Psoas muscle (tissue), 8 donors: ENCODE data around the gene ASCC2. TPM values are rescaled to one million over a fixed set of nuclear protein-coding genes. Genes with fewer than 3 reads are reported as not detected.

Source experiments
- ATAC-seq, 4 donors: fragments of 200-7000 bp; cut with Tn5 transposase; one replicate each; pipeline ENCODE4 v1.9.1; 2020; ENCODE audit warnings: moderate library complexity in 3 of 4, mild to moderate bottlenecking in 2 of 4
- DNase-seq, 2 donors: peaks; one replicate each; pipeline ENCODE4 v3.0.0-alpha.2; 2020
- H3K27ac ChIP-seq: fragments of 200-600 bp; one replicate; pipeline ENCODE4 v1.8.0; 2022
- H3K27me3 ChIP-seq, 3 donors: fragments of 200-600 bp in 1 of 3; one replicate each; pipeline versions ENCODE4 v1.6.1 to v1.8.0; 2013 to 2022; ENCODE audit warnings: low read length in 2 of 3, mild to moderate bottlenecking in 2 of 3, moderate library complexity in 1 of 3; ENCODE audit not compliant: insufficient read depth in 3 of 3
- H3K36me3 ChIP-seq, 2 donors: fragments of 200-600 bp in 1 of 2; one replicate each; pipeline versions ENCODE4 v1.6.1 to v1.8.0; 2013 to 2022; ENCODE audit warnings: low read depth in 1 of 2, mild to moderate bottlenecking in 1 of 2, moderate library complexity in 1 of 2; ENCODE audit not compliant: insufficient read depth in 1 of 2
- H3K4me1 ChIP-seq: fragments of 200-600 bp; one replicate; pipeline ENCODE4 v1.8.0; 2022
- H3K4me3 ChIP-seq: fragments of 200-600 bp; one replicate; pipeline ENCODE4 v1.8.0; 2022; ENCODE audit warnings: mild to moderate bottlenecking
- H3K9me3 ChIP-seq: fragments of 200-600 bp; one replicate; pipeline ENCODE4 v1.8.0; 2022
- CTCF ChIP-seq: fragments of 200-600 bp; IDR thresholded peaks from one replicate; pipeline ENCODE4 v1.8.0; 2022; ENCODE audit warnings: antibody characterized with exemption
- WGBS, 3 donors: extraction: QIAGEN DNeasy Blood & Tissue Kit; methylation state at CpG; one replicate each; pipeline versions ENCODE4 v1.1.6 to v1.1.7; 2013; 5-methylcytosine and 5-hydroxymethylcytosine counted together
- intact Hi-C, 2 donors: fragments of 100-400 bp; cut with DNase I; formaldehyde crosslinking; loops; one replicate each; pipeline versions ENCODE4 v1.11.0 to v1.14.2; 2022
- polyA plus RNA-seq, 3 donors: library from polyadenylated mRNA; stranded (reverse); fragments of 200-250 nt; gene quantifications; one replicate each; pipeline ENCODE4 v1.2.3, GENCODE V29; 2013
- total RNA-seq, 4 donors: library from RNA; stranded (reverse); fragmentation: NEBNext Ultra II Directional in 2 of 4; extraction: Animal tissue kit (Norgen Biotek cat#: 25700) in 2 of 4; gene quantifications; one replicate each; pipeline versions ENCODE4 v1.2.1 to v1.2.4, GENCODE V29; 2021 to 2023
- donor health status: healthy with polysubstance abuse.
- donor health status: DM: no; HTN: no; CAD: no; lungs with moderate emphysema.
- donor health status: Bipolar disorder and iron deficiency.
- donor health status: healthy.
- donor health status: DM: yes; HTN: yes; CAD: no.
- donor health status: DM: no; HTN: no; CAD: no.
- donor health status: DM: no; HTN: no; CAD: no.
- donor health status: DM: yes; HTN: yes; CAD: no.

The ASCC2 gene
- total and polyA plus RNA-seq, 7 donors: 45.7 to 58.6 (median 47.1) TPM

GRCh38 chr22:29795663-29796062 is 42.4 kb downstream of the ASCC2 start:
- DNase-seq (no peak), ATAC-seq (no peak)
- Histone ChIP-seq H3K4me3 (no peak overlapping the region), H3K27me3 (no peaks in the 10 kb centered on the region), H3K4me1 (peaks cover 43% of the 10 kb centered on the region), H3K27ac (no peak overlapping the region), H3K9me3 (no peaks in the 10 kb centered on the region), H3K36me3 (peaks cover 10 to 75% of the 10 kb centered on the region in 2 donors)
- whole genome bisulfite sequencing, 3 donors: 49 to 78% (median 67%) methylated on average over 5 of the region's 5 CpGs
- TF ChIP-seq CTCF: no peak
- intact Hi-C loops: no loop called here

GRCh38 chr22:29793396-29793795 is 44.7 kb downstream of the ASCC2 start:
- 95% methylated on average over 17 of the region's 17 CpGs for WGBS, 3 donors
- peaks cover 21 to 89% of the 10 kb centered on the region in 2 donors for H3K36me3 ChIP-seq
- intact Hi-C loops: no loop called here
- no peak overlapping the region for H3K27ac ChIP-seq
- peaks cover 21% of the 10 kb centered on the region for H3K4me1 ChIP-seq
- no peaks in the 10 kb centered on the region for H3K27me3 ChIP-seq
- H3K9me3 ChIP-seq: no peaks in the 10 kb centered on the region
- DNase-seq (no peak), ATAC-seq (no peak)
- no peak for TF ChIP-seq CTCF
- no peak overlapping the region for H3K4me3 ChIP-seq

GRCh38 chr22:29790061-29790460 is 48.0 kb downstream of the ASCC2 start:
- no peak overlapping the region for H3K4me3 ChIP-seq
- H3K27me3 ChIP-seq: no peaks in the 10 kb centered on the region
- WGBS, 3 donors: 88 to 95% (median 90%) methylated on average over 5 of the region's 5 CpGs
- no peak for ATAC-seq
- no peaks in the 10 kb centered on the region for H3K9me3 ChIP-seq
- no peak overlapping the region for H3K27ac ChIP-seq
- peaks cover 14 to 83% of the 10 kb centered on the region in 2 donors for H3K36me3 ChIP-seq
- TF ChIP-seq CTCF: no peak
- H3K4me1 ChIP-seq: no peaks in the 10 kb centered on the region
- DNase-seq: no peak
- intact Hi-C loops: no loop called here

GRCh38 chr22:29788339-29789279 is 49.5 kb downstream of the ASCC2 start:
- intact Hi-C loops: no loop called here
- H3K36me3 ChIP-seq: peaks cover 14 to 70% of the 10 kb centered on the region in 2 donors
- ATAC-seq (peak in 2 of 4 donors; percentile 40 to 63), DNase-seq (no peak)
- no peaks in the 10 kb centered on the region for H3K9me3 ChIP-seq
- H3K4me1 ChIP-seq: no peaks in the 10 kb centered on the region
- 86 to 87% (median 86%) methylated on average over 24 to 27 of the region's 27 CpGs for WGBS, 3 donors
- H3K4me3 ChIP-seq: no peak overlapping the region
- H3K27ac ChIP-seq: no peak overlapping the region
- TF ChIP-seq CTCF: no peak
- no peaks in the 10 kb centered on the region for H3K27me3 ChIP-seq
